NCI-H1092 (cell line): ENCODE data around the gene MRPL34.

ENCODE experiments used
- DNase-seq: peaks from one replicate; lab custom pipeline; 2025; lab: John Stamatoyannopoulos, UW

Gene MRPL34

GRCh38 chr19:17309965-17310461, 4.3 kb downstream of the MRPL34 start:
- no peak for DNase-seq

GRCh38 chr19:17311455-17312188, 6.0 kb downstream of the MRPL34 start:
- DNase-seq, result no peak

- no peak for DNase-seq
These were observed 6.8 kb downstream of the MRPL34 start for GRCh38 chr19:17312189-17313113.

GRCh38 chr19:17314007-17314593, 8.4 kb downstream of the MRPL34 start:
- no peak for DNase-seq

- DNase-seq, result no peak
These were observed 13.3 kb downstream of the MRPL34 start for GRCh38 chr19:17318966-17319365.

- DNase-seq, result no peak
These were observed 14.0 kb downstream of the MRPL34 start for GRCh38 chr19:17319473-17320238.

- DNase-seq, result no peak
These were observed 14.8 kb downstream of the MRPL34 start for GRCh38 chr19:17320435-17320834.

- no peak for DNase-seq
These were observed 16.2 kb downstream of the MRPL34 start for GRCh38 chr19:17321655-17322489.

GRCh38 chr19:17322854-17323253, 17.2 kb downstream of the MRPL34 start:
- DNase-seq, result no peak

GRCh38 chr19:17323300-17323963, 17.8 kb downstream of the MRPL34 start:
- DNase-seq, result no peak

GRCh38 chr19:17323964-17324332, 18.3 kb downstream of the MRPL34 start:
- no peak for DNase-seq

- no peak for DNase-seq
These were observed 18.9 kb downstream of the MRPL34 start for GRCh38 chr19:17324357-17325114.

- no peak for DNase-seq
These were observed 19.5 kb downstream of the MRPL34 start for GRCh38 chr19:17325133-17325532.

- no peak for DNase-seq
These were observed 20.4 kb downstream of the MRPL34 start for GRCh38 chr19:17325881-17326594.

- DNase-seq, result no peak
These were observed 20.9 kb downstream of the MRPL34 start for GRCh38 chr19:17326595-17326966.

- no peak for DNase-seq
These were observed 21.5 kb downstream of the MRPL34 start for GRCh38 chr19:17327068-17327653.

- no peak for DNase-seq
These were observed 22.2 kb downstream of the MRPL34 start for GRCh38 chr19:17327654-17328516.
